GM18498 (cell line): Measurements from ENCODE around the gene SETBP1.

ENCODE experiments used
- ATAC-seq: cut with Tn5 transposase; IDR thresholded peaks from one replicate; pipeline ENCODE4 v1.9.1; 2021; ENCODE audit warnings: mild to moderate bottlenecking, moderate library complexity; ENCODE audit not compliant: unreplicated experiment

The SETBP1 gene

GRCh38 chr18:44895176-44895798, 214.6 kb downstream of the SETBP1 start:
- ATAC-seq = peak; percentile 64

- no peak for ATAC-seq
These were observed 216.2 kb downstream of the SETBP1 start for GRCh38 chr18:44896846-44897245.

GRCh38 chr18:44897411-44897810, 216.7 kb downstream of the SETBP1 start:
- ATAC-seq = no peak

- ATAC-seq = no peak
These were observed 217.1 kb downstream of the SETBP1 start for GRCh38 chr18:44897816-44898215.

- no peak for ATAC-seq
These were observed 217.8 kb downstream of the SETBP1 start for GRCh38 chr18:44898498-44898897.

- ATAC-seq = no peak
These were observed 219.1 kb downstream of the SETBP1 start for GRCh38 chr18:44899832-44900231.

GRCh38 chr18:44900627-44901026, 219.9 kb downstream of the SETBP1 start:
- ATAC-seq = no peak

- no peak for ATAC-seq
These were observed 220.6 kb downstream of the SETBP1 start for GRCh38 chr18:44901283-44901682.

GRCh38 chr18:44903327-44903726, 222.6 kb downstream of the SETBP1 start:
- no peak for ATAC-seq

- ATAC-seq = no peak
These were observed 224.1 kb downstream of the SETBP1 start for GRCh38 chr18:44904768-44905167.

- peak; percentile 88 for ATAC-seq
These were observed 228.6 kb downstream of the SETBP1 start for GRCh38 chr18:44909191-44909719.

GRCh38 chr18:44911260-44911659, 230.6 kb downstream of the SETBP1 start:
- no peak for ATAC-seq

- ATAC-seq = peak; percentile 38
These were observed 231.1 kb downstream of the SETBP1 start for GRCh38 chr18:44911773-44912172.

- ATAC-seq = no peak
These were observed 232.2 kb downstream of the SETBP1 start for GRCh38 chr18:44912740-44913478.

GRCh38 chr18:44914028-44914427, 233.3 kb downstream of the SETBP1 start:
- ATAC-seq = no peak

- ATAC-seq = no peak
These were observed 234.5 kb downstream of the SETBP1 start for GRCh38 chr18:44915213-44915612.

GRCh38 chr18:44915661-44916060, 235.0 kb downstream of the SETBP1 start:
- no peak for ATAC-seq

GRCh38 chr18:44916429-44917207, 235.9 kb downstream of the SETBP1 start:
- ATAC-seq = no peak

- ATAC-seq = no peak
These were observed 236.8 kb downstream of the SETBP1 start for GRCh38 chr18:44917216-44918141.

- no peak for ATAC-seq
These were observed 237.4 kb downstream of the SETBP1 start for GRCh38 chr18:44918142-44918476.

- no peak for ATAC-seq
These were observed 239.8 kb downstream of the SETBP1 start for GRCh38 chr18:44920441-44920840.
